Suprapubic skin (tissue), 2 donors: Measurements from ENCODE around the gene ADAMTS17.

Source experiments
- EP300 ChIP-seq: sonication (generic); formaldehyde crosslinking; IDR thresholded peaks from one replicate; pipeline ENCODE4 v1.6.1; 2017; ENCODE audit warnings: antibody characterized with exemption
- POLR2A ChIP-seq, 2 donors: fragments of 450-650 bp; IDR thresholded peaks; one replicate each; pipeline ENCODE4 v1.6.1; 2017; ENCODE audit warnings: antibody characterized with exemption in 2 of 2, mild to moderate bottlenecking in 2 of 2, moderate library complexity in 2 of 2

DNA sequence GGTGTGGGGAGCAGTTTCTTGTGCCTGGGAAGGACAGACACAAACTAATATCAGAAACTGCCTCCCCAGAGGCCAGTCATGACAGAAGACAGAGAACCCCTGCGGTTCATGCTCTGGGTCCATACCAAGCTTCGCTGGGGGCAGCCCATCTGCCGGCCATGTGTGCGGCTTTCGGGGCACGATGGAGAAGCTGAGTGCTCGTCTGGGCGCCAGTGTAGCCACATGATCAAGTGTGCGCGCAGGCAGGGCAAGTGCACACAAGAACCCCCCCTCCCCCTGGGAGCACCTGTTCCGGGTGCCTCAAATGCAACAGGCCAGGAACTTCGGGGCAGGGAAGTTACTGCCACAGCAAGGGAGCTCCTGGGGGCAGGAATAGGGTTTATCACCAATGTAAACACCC is 1.8 kb downstream of the ADAMTS17 start:
- TF ChIP-seq EP300 (no peak), POLR2A (IDR thresholded peaks at IDR 0.05) (no peak)
